ENCODE measurements around the gene ADCY5. TPM values are rescaled to one million over a fixed set of nuclear protein-coding genes. Genes with fewer than 3 reads are reported as not detected.

The ADCY5 gene
- total and polyA plus RNA-seq, 4 donors, result 0.74 to 6.6 (median 2.9) TPM

- WGBS, result 33% methylated on average over 5 of the region's 5 CpGs
- DNase-seq (ENCODE audit: low spot score), result no peak
- Histone ChIP-seq H3K9me3 (ENCODE audit: control insufficient read depth in 4 of 4, low read length in 3 of 4) (no peaks in the 10 kb centered on the region), H3K27ac (ENCODE audit: low read depth in 1 of 2, low read length in 2 of 2) (no peak overlapping the region), H3K27me3 (ENCODE audit: control insufficient read depth in 4 of 4, insufficient read depth in 4 of 4, low read length in 3 of 4) (no peaks in the 10 kb centered on the region), H3K9ac (ENCODE audit: low read depth in 1 of 2, low read length in 2 of 2) (no peak overlapping the region), H3K36me3 (ENCODE audit: control insufficient read depth in 4 of 4, insufficient read depth in 3 of 4, low read depth in 1 of 4, low read length in 3 of 4) (no peaks in the 10 kb centered on the region), H3K4me1 (ENCODE audit: control insufficient read depth in 4 of 4, insufficient read depth in 4 of 4, low read length in 3 of 4) (peaks cover 0 to 3% (median 1%) of the 10 kb centered on the region in 4 donors), H3K4me3 (ENCODE audit: low read depth in 1 of 3, low read length in 3 of 3) (no peak overlapping the region)
- TF ChIP-seq GABPA (IDR thresholded peaks at IDR 0.05 in 1 of 2, conservative IDR thresholded peaks at IDR 0.05 in 1 of 2) (no peak), FOXA1 (IDR thresholded peaks at IDR 0.05) (no peak), RAD21 (IDR thresholded peaks at IDR 0.05) (no peak), JUND (IDR thresholded peaks at IDR 0.05) (no peak), YY1 (IDR thresholded peaks at IDR 0.05) (no peak), CTCF (IDR thresholded peaks at IDR 0.05; ENCODE audit: low read depth, low read length, missing input control) (no peak), MAX (IDR thresholded peaks at IDR 0.05) (no peak), HNF4G (IDR thresholded peaks at IDR 0.05) (no peak), RXRA (IDR thresholded peaks at IDR 0.05) (no peak), EGR1 (IDR thresholded peaks at IDR 0.05; ENCODE audit: low read depth in 2 of 2) (no peak), HNF4A (conservative IDR thresholded peaks at IDR 0.05) (no peak), TAF1 (conservative IDR thresholded peaks at IDR 0.05) (no peak), ZBTB33 (IDR thresholded peaks at IDR 0.05) (no peak), FOXA2 (IDR thresholded peaks at IDR 0.05) (no peak), REST (IDR thresholded peaks at IDR 0.05) (no peak), NR2F2 (IDR thresholded peaks at IDR 0.05) (no peak), SP1 (IDR thresholded peaks at IDR 0.05) (no peak), ATF3 (IDR thresholded peaks at IDR 0.05) (no peak)
Observed at GRCh38 chr3:123467046-123467445, 18.2 kb upstream of the ADCY5 start.

Data from liver (tissue), 9 donors.